Mucosa of gallbladder (tissue), 1 donor: ENCODE measurements around the gene SMCO4. TPM values are rescaled to one million over a fixed set of nuclear protein-coding genes. Genes with fewer than 3 reads are reported as not detected.

Experiments
- DNase-seq: peaks from one replicate; pipeline ENCODE4 v3.0.0-alpha.2; 2020; ENCODE audit warnings: low spot score
- total RNA-seq: library from RNA; stranded (reverse); gene quantifications from one replicate; pipeline ENCODE4 v1.2.1, GENCODE V29; 2021
- donor health status: DM: no; HTN: no; CAD: no.

SMCO4 gene
- total RNA-seq, 1 donor from 2014 or later: 62.4 TPM

GRCh38 chr11:93504110-93505095 lies 38.8 kb downstream of the SMCO4 start:
- no peak for DNase-seq

GRCh38 chr11:93501856-93502255 lies 41.3 kb downstream of the SMCO4 start:
- DNase-seq: no peak

- DNase-seq: no peak
These were observed 42.4 kb downstream of the SMCO4 start for GRCh38 chr11:93500759-93501158.

- DNase-seq: no peak
These were observed 44.5 kb downstream of the SMCO4 start for GRCh38 chr11:93498641-93499040.

GRCh38 chr11:93498161-93498560 lies 45.0 kb downstream of the SMCO4 start:
- no peak for DNase-seq

- no peak for DNase-seq
These were observed 45.6 kb downstream of the SMCO4 start for GRCh38 chr11:93497596-93497995.

DNA sequence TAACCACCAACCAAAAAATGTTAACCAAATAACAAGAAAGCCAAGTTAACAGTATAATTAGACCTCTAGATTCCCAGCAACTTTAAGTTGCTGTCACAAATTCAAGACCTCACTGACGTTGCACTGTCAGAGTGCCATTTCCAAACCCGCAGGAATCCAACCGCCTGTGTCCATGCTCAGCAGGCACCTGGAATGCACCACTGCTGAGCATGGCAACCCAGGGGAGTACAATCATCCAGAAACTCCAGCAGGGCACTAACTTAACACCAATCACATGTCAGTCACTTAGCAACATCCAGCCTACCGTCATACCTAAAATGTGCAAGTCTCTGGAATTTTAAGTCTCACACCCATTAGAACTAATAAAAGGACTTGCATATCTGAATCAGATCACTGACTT lies 48.8 kb downstream of the SMCO4 start:
- DNase-seq: no peak

GRCh38 chr11:93493252-93493897 lies 49.8 kb downstream of the SMCO4 start:
- DNase-seq: peak; percentile 55

DNA sequence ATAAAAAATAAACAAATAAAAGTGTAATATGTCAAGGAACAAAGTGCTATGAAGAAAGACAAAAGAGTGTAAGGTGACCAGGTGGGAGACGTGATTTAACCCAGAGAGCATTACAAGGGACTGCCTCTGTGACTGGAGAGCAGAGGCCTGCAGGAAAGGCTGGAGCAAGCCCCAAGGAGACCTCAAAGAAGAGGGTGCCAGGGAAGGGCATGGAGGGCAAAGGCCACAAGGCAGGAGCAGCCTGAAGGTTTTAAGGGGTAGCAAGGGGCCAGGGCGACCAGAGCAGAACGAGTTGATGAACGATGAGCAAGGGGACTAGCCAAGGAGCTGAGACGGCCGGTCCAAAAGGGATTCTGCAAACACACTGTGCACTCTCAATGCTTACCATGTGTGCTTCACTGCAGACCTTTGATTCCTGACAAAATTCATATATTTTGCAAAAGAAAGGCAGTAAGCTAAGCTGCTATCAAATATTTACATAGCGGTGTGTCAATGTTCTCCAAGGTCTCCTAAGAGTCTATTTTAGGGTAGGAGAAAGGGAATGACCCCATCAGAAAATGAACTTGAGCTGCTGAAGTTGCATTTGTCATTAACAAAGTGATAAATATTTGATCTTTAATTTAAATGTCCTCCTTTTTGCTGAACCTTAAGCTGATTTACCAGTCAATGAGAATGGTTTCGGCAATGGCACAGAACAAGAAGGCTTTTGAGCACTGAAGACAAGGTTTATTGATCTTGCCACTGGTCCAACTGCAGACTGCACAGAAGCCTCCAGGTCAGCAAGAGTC lies 50.5 kb downstream of the SMCO4 start:
- DNase-seq: no peak

DNA sequence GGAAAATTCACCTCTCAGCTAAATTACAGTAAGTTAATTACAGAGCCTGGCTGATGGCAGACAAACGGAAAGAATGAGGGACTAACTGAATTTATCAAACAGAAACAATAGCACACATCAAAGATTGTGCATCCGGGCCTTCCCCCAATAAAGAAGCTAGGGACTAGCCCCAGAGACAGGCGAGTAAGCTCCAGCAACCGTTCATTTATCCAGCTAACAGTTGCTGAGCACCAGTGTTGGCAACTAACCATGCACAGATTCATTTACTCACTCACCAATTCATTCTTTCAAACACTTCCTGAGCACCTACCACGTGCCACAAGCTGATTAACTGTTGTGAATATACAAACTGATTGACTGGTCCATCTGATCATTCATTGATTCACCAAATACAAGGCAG lies 51.2 kb downstream of the SMCO4 start:
- no peak for DNase-seq

GRCh38 chr11:93490996-93491618 lies 52.1 kb downstream of the SMCO4 start:
- DNase-seq: no peak

DNA sequence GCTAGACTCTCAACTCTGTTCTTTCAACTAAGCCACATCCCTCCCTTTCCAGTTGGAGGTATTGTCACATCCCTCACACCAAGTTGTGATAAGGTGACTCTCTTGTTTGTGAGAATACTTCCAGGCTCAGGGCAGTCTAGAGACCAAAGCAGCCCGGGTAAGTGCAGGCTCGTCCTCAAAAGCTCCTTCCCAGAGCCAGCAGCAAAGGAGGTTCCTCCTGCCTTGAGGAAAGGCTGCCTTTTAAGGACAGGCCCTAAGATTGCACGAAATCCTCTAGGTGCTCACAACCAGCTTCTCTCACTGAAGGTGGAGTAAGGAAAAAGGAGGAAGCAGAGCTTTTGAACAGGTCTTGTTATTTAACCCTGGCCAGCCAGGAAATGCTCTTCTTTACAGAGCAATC lies 53.4 kb downstream of the SMCO4 start:
- no peak for DNase-seq

- no peak for DNase-seq
These were observed 56.1 kb downstream of the SMCO4 start for GRCh38 chr11:93487032-93487483.

DNA sequence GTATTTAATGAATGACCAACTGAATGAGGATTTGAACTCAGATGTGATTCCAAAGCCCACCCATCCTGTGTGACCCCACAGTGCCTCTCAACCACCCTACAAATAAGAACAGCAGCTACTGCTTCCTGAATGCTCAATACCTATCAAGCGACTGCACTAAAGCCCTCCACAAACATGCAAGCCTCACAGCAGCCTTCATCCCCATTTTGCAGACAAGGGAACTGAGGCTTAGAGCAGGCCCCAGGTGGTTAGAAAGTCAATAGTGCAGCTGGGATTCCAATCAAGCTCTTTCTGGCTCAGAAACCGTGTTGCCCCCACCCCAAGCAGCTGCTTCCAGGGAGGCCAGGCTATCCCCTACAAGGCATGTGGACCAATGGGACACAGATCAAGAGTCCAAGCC lies 57.2 kb downstream of the SMCO4 start:
- no peak for DNase-seq

DNA sequence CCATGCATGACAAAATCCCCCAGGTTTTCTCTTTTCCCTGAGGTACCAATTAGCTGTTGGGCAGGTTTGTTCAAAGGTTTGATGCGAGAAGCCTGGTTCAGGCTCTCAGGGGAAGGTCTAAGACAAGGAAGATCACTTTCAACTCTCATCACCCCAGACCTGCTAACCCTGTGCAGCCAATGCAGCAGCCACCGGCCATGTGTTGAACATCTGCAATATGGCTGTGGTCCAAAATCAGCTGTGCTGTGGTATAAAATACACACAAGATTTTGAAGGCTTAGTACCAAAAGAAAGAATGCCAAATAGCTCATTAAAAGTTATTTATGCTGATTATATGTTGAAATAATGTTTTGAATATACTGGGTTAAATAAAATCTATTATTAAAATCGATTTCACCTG lies 58.5 kb downstream of the SMCO4 start:
- no peak for DNase-seq

- no peak for DNase-seq
These were observed 60.6 kb downstream of the SMCO4 start for GRCh38 chr11:93482556-93482955.

GRCh38 chr11:93481696-93482095 lies 61.5 kb downstream of the SMCO4 start:
- DNase-seq: no peak

DNA sequence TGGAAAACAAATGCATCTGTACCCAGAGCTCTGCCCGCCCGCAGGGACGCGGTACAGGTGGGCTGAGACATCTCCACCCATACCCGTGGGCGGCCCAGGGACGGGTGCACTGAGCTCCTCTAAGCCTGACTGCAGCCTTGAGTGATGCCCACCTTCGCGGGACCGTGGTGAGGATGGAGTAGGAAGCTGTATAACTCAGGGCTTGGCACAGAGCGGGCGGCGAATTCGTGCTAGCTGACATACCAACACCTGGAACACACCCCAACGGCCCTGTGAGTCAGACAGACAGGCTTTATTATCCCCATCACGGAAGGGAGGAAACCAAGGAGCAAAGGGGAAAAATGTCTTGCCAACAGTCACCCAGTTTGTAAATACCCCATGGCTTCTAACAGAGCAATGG lies 61.9 kb downstream of the SMCO4 start:
- DNase-seq: no peak

GRCh38 chr11:93480756-93481155 lies 62.4 kb downstream of the SMCO4 start:
- no peak for DNase-seq

DNA sequence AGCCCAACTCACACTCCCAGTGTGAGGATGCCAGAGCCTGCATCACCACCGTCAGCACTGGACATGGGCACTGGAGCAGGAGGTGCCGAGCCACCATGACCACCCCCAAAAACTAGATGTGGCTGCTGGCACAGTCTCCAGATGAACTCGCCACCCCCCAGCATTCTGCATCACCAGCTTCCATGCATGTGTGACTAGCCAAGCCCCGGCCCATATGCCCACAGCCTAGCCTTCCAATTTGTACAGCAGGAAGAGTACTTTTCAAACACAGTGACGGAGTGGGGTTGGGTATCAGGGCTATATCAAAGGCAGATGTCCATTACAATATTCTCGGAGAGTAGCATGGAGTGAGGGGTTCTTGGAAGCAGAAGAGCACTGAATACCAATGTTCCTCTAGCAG lies 62.9 kb downstream of the SMCO4 start:
- DNase-seq: no peak

GRCh38 chr11:93478841-93479240 lies 64.3 kb downstream of the SMCO4 start:
- no peak for DNase-seq
